ENCODE measurements around the gene PPP5C. TPM values are rescaled to one million over a fixed set of nuclear protein-coding genes. Genes with fewer than 3 reads are reported as not detected.

PPP5C gene
- total RNA-seq, 1 experiment from 2014 or later, result 58.1 TPM

GRCh38 chr19:46386151-46386550 is 39.3 kb downstream of the PPP5C start:
- no peak for TF ChIP-seq TCF7L2 (IDR thresholded peaks at IDR 0.05; ENCODE audit: low read depth, low read length)
- no peak for TF ChIP-seq SIN3A (IDR thresholded peaks at IDR 0.05; ENCODE audit: borderline replicate concordance, insufficient read depth, low read depth, low read length)
- no peak for TF ChIP-seq CTCF (IDR thresholded peaks at IDR 0.05)
- no peak for TF ChIP-seq POLR2AphosphoS5 (IDR thresholded peaks at IDR 0.05; ENCODE audit: low read depth, low read length)
- TF ChIP-seq REST (IDR thresholded peaks at IDR 0.05; ENCODE audit: insufficient read depth in 1 of 2, low read depth in 2 of 2, low read length in 1 of 2), result no peak
- Histone ChIP-seq H3K36me3 (ENCODE audit: control insufficient read depth, insufficient read depth, low read length) (0 out of 2 replicates have a peak, but pooled peaks cover 7% of the 10 kb centered on the region), H3K9me3 (ENCODE audit: control insufficient read depth, insufficient read depth, low read depth, low read length) (no peaks in the 10 kb centered on the region), H3K4me1 (ENCODE audit: control insufficient read depth, insufficient read depth, low read length) (no peaks in the 10 kb centered on the region), H3K27me3 (ENCODE audit: control insufficient read depth, insufficient read depth, low read length) (no peaks in the 10 kb centered on the region), H3K4me3 (ENCODE audit: low read depth in 2 of 2, low read length in 2 of 2) (no peak overlapping the region), H3K27ac (ENCODE audit: low read length) (no peak overlapping the region)
- DNase-seq (ENCODE audit: low read depth, low spot score) (no peak), ATAC-seq (no peak)
- intact Hi-C loops (cut with micrococcal nuclease; ENCODE audit: unreplicated experiment), result no loop called here
- CTCF ChIA-PET, result interaction anchor here (0.6 kb wide), 1 partner anchor 17 kb away, joined by 5 read pairs; no protein-coding TSS in a partner anchor
- in situ Hi-C loops (cut with HindIII; ENCODE audit: low pct_unique_long_range_greater_than_20kb, low sequenced_read_pairs), result no loop called here
- POLR2A ChIA-PET, result interaction anchor here (0.5 kb wide), 1 partner anchor 88 kb away, joined by 18 read pairs; no protein-coding TSS in a partner anchor
- no TSS peak for BruUV-seq (replicated peaks)

GRCh38 chr19:46386996-46387712 is 40.3 kb downstream of the PPP5C start:
- ChIA-PET POLR2A (interaction anchor here (0.5 kb wide), 1 partner anchor 89 kb away, joined by 18 read pairs; no protein-coding TSS in a partner anchor), CTCF (no interaction called here)
- intact Hi-C loops (cut with micrococcal nuclease; ENCODE audit: unreplicated experiment), result no loop called here
- no peak for TF ChIP-seq TCF7L2 (IDR thresholded peaks at IDR 0.05; ENCODE audit: low read depth, low read length)
- no peak for TF ChIP-seq POLR2AphosphoS5 (IDR thresholded peaks at IDR 0.05; ENCODE audit: low read depth, low read length)
- no peak for TF ChIP-seq CTCF (IDR thresholded peaks at IDR 0.05)
- TF ChIP-seq SIN3A (IDR thresholded peaks at IDR 0.05; ENCODE audit: borderline replicate concordance, insufficient read depth, low read depth, low read length), result no peak
- no peak for TF ChIP-seq REST (IDR thresholded peaks at IDR 0.05; ENCODE audit: insufficient read depth in 1 of 2, low read depth in 2 of 2, low read length in 1 of 2)
- H3K27ac ChIP-seq (ENCODE audit: low read length), result no peak overlapping the region
- DNase-seq (ENCODE audit: low read depth, low spot score) (no peak), ATAC-seq (no peak)
- H3K9me3 ChIP-seq (ENCODE audit: control insufficient read depth, insufficient read depth, low read depth, low read length), result no peaks in the 10 kb centered on the region
- H3K4me3 ChIP-seq (ENCODE audit: low read depth in 2 of 2, low read length in 2 of 2), result no peak overlapping the region
- no peaks in the 10 kb centered on the region for H3K27me3 ChIP-seq (ENCODE audit: control insufficient read depth, insufficient read depth, low read length)
- H3K4me1 ChIP-seq (ENCODE audit: control insufficient read depth, insufficient read depth, low read length), result no peaks in the 10 kb centered on the region
- in situ Hi-C loops (cut with HindIII; ENCODE audit: low pct_unique_long_range_greater_than_20kb, low sequenced_read_pairs), result no loop called here
- BruUV-seq (replicated peaks), result no TSS peak
- H3K36me3 ChIP-seq (ENCODE audit: control insufficient read depth, insufficient read depth, low read length), result 0 out of 2 replicates have a peak, but pooled peaks cover 7% of the 10 kb centered on the region

All from Panc1 (cell line).